GM21423 (cell line): ENCODE measurements around the gene TRIM72.
"Not testable (repeated sequence)": the region's sequence is repeated elsewhere in the genome, so short reads cannot be mapped to it uniquely, and the experiment has no call there.

ENCODE experiments used
- ATAC-seq: cut with Tn5 transposase; IDR thresholded peaks from one replicate; pipeline ENCODE4 v1.9.1; 2021; ENCODE audit warnings: mild to moderate bottlenecking, moderate library complexity; ENCODE audit not compliant: unreplicated experiment

Gene TRIM72

GRCh38 chr16:31250782-31251384, 37.0 kb downstream of the TRIM72 start:
- no peak for ATAC-seq

GRCh38 chr16:31251435-31251834, 37.5 kb downstream of the TRIM72 start:
- ATAC-seq, result no peak

- no peak for ATAC-seq
Measured at GRCh38 chr16:31253642-31254045, 39.7 kb downstream of the TRIM72 start.

- ATAC-seq, result no peak
Measured at GRCh38 chr16:31256466-31256865, 42.5 kb downstream of the TRIM72 start.

- ATAC-seq, result no peak
Measured at GRCh38 chr16:31258366-31258765, 44.4 kb downstream of the TRIM72 start.

- ATAC-seq, result no peak
Measured at GRCh38 chr16:31260136-31260931, 46.4 kb downstream of the TRIM72 start.

GRCh38 chr16:31262084-31262483, 48.2 kb downstream of the TRIM72 start:
- no peak for ATAC-seq

- ATAC-seq, result peak; percentile 86
Measured at GRCh38 chr16:31265329-31266245, 51.7 kb downstream of the TRIM72 start.

GRCh38 chr16:31267332-31268032, 53.6 kb downstream of the TRIM72 start:
- ATAC-seq, result no peak

GRCh38 chr16:31268033-31268365, 54.1 kb downstream of the TRIM72 start:
- no peak for ATAC-seq

GRCh38 chr16:31268891-31269290, 55.0 kb downstream of the TRIM72 start:
- no peak for ATAC-seq

- no peak for ATAC-seq
Measured at GRCh38 chr16:31269541-31269940, 55.6 kb downstream of the TRIM72 start.

- ATAC-seq, result not testable (repeated sequence)
Measured at GRCh38 chr16:31269973-31270372, 56.1 kb downstream of the TRIM72 start.

- no peak for ATAC-seq
Measured at GRCh38 chr16:31270795-31271194, 56.9 kb downstream of the TRIM72 start.

GRCh38 chr16:31271621-31272190, 57.8 kb downstream of the TRIM72 start:
- no peak for ATAC-seq

- ATAC-seq, result no peak
Measured at GRCh38 chr16:31273187-31273586, 59.3 kb downstream of the TRIM72 start.

GRCh38 chr16:31273676-31274075, 59.8 kb downstream of the TRIM72 start:
- ATAC-seq, result no peak

GRCh38 chr16:31274831-31275816, 61.2 kb downstream of the TRIM72 start:
- no peak for ATAC-seq

- no peak for ATAC-seq
Measured at GRCh38 chr16:31276600-31276999, 62.7 kb downstream of the TRIM72 start.
